Measurements from ENCODE around the gene TEP1.

DNA sequence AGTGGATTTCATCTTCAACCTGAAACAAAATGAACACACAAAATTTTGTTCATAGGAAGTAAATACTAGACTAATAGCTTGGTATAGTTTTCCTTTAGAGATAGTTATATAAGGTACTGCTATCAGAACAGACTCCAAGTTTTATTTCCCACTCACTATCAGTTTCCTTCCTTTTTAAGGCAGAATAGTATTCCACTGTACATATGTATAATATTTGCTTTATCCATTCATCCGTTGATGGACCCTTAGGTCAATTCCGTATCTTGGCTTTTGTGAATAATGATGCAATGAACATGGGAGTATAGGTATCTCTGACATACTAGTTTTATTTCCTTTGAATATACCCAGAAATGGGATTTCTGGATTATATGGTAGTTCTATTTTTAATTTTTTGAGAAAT is 83.9 kb downstream of the TEP1 start:
- TF ChIP-seq, protein P1, sequence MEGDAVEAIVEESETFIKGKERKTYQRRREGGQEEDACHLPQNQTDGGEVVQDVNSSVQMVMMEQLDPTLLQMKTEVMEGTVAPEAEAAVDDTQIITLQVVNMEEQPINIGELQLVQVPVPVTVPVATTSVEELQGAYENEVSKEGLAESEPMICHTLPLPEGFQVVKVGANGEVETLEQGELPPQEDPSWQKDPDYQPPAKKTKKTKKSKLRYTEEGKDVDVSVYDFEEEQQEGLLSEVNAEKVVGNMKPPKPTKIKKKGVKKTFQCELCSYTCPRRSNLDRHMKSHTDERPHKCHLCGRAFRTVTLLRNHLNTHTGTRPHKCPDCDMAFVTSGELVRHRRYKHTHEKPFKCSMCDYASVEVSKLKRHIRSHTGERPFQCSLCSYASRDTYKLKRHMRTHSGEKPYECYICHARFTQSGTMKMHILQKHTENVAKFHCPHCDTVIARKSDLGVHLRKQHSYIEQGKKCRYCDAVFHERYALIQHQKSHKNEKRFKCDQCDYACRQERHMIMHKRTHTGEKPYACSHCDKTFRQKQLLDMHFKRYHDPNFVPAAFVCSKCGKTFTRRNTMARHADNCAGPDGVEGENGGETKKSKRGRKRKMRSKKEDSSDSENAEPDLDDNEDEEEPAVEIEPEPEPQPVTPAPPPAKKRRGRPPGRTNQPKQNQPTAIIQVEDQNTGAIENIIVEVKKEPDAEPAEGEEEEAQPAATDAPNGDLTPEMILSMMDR (IDR thresholded peaks at IDR 0.05): no peak
- TF ChIP-seq ZFX (IDR thresholded peaks at IDR 0.05; ENCODE audit: borderline replicate concordance): no peak
